Calu3 (cell line): Measurements from ENCODE around the gene LRRN4. TPM values are rescaled to one million over a fixed set of nuclear protein-coding genes. Genes with fewer than 3 reads are reported as not detected.
"Not testable (repeated sequence)": the region's sequence is repeated elsewhere in the genome, so short reads cannot be mapped to it uniquely, and the experiment has no call there.

Experiments used
- BruUV-seq: library from RNA; stranded (reverse); fragments of 400-500 nt; replicated peaks from 2 replicates; lab custom pipeline; 2021; lab: Mats Ljungman, UMichigan
- CTCF ChIA-PET: fragments of 300-600 bp; sonication (Branson Sonifier 250); formaldehyde crosslinking; loops from one replicate; lab custom pipeline; 2022; ENCODE audit warnings: antibody characterized with exemption; lab: Charles Lee
- DNase-seq: peaks from one replicate; pipeline ENCODE4 v3.0.0; 2022
- H3K27ac Mint-ChIP-seq: one replicate; pipeline ENCODE4 v1.8.0; 2022; ENCODE audit warnings: mixed read lengths; ENCODE audit not compliant: unreplicated experiment
- H3K27me3 Mint-ChIP-seq: one replicate; pipeline ENCODE4 v1.8.0; 2022; ENCODE audit warnings: mixed read lengths; ENCODE audit not compliant: unreplicated experiment
- H3K36me3 Mint-ChIP-seq: one replicate; pipeline ENCODE4 v1.8.0; 2022; ENCODE audit warnings: mild to moderate bottlenecking, moderate library complexity, mixed read lengths; ENCODE audit not compliant: insufficient read depth, unreplicated experiment
- H3K4me1 Mint-ChIP-seq: one replicate; pipeline ENCODE4 v1.8.0; 2022; ENCODE audit warnings: mild to moderate bottlenecking, low read depth, mixed read lengths; ENCODE audit not compliant: unreplicated experiment
- H3K4me3 Mint-ChIP-seq: one replicate; pipeline ENCODE4 v1.8.0; 2022; ENCODE audit warnings: mild to moderate bottlenecking, low read depth, moderate library complexity, mixed read lengths; ENCODE audit not compliant: unreplicated experiment
- H3K9me3 Mint-ChIP-seq: one replicate; pipeline ENCODE4 v1.8.0; 2022; ENCODE audit warnings: low read depth, mixed read lengths; ENCODE audit not compliant: unreplicated experiment
- intact Hi-C: fragments of 100-400 bp; cut with micrococcal nuclease; formaldehyde crosslinking; loops from one replicate; pipeline ENCODE4 v1.10.0; 2022; ENCODE audit not compliant: unreplicated experiment
- total RNA-seq: library from RNA; stranded (reverse); gene quantifications from 2 replicates; pipeline ENCODE4 v1.2.3, GENCODE V29; 2022
- TF ChIP-seq, protein P1 (sequence below): fragments of 200-600 bp; IDR thresholded peaks from one replicate; pipeline ENCODE4 v1.8.0; 2022; ENCODE audit warnings: antibody characterized with exemption; ENCODE audit not compliant: unreplicated experiment

LRRN4 gene
- total RNA-seq, 1 experiment from 2014 or later: 2.6 TPM

DNA sequence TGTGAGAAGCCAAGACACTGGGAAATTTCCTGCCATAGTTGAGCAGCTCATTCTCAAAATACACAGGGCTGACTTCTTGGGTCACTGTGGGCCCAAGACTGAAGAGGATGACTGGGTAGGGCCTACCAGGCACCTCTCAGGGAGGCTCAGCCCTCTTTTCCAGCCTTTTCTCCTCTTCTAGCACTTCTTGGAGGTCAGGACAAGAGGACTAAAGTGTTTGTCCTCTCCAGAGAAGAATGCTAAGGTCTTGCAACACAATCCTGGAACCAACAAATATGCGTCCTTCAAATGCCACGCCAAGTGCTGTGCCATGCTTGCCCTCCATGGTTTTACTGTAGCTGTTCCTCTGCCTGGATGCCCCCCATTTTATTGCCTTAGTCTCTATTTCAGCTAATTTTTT is 3.3 kb upstream of the LRRN4 start:
- no peaks in the 10 kb centered on the region for H3K9me3 Mint-ChIP-seq
- no peak overlapping the region for H3K4me3 Mint-ChIP-seq
- no TSS peak for BruUV-seq
- H3K27me3 Mint-ChIP-seq: no peaks in the 10 kb centered on the region
- H3K4me1 Mint-ChIP-seq: peaks cover 40% of the 10 kb centered on the region
- TF ChIP-seq, protein P1, sequence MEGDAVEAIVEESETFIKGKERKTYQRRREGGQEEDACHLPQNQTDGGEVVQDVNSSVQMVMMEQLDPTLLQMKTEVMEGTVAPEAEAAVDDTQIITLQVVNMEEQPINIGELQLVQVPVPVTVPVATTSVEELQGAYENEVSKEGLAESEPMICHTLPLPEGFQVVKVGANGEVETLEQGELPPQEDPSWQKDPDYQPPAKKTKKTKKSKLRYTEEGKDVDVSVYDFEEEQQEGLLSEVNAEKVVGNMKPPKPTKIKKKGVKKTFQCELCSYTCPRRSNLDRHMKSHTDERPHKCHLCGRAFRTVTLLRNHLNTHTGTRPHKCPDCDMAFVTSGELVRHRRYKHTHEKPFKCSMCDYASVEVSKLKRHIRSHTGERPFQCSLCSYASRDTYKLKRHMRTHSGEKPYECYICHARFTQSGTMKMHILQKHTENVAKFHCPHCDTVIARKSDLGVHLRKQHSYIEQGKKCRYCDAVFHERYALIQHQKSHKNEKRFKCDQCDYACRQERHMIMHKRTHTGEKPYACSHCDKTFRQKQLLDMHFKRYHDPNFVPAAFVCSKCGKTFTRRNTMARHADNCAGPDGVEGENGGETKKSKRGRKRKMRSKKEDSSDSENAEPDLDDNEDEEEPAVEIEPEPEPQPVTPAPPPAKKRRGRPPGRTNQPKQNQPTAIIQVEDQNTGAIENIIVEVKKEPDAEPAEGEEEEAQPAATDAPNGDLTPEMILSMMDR: no peak
- H3K27ac Mint-ChIP-seq: no peak overlapping the region
- peaks cover 9% of the 10 kb centered on the region for H3K36me3 Mint-ChIP-seq
- intact Hi-C loops: no loop called here
- CTCF ChIA-PET: interaction anchor here (0.6 kb wide), 1 partner anchor 34 kb away, joined by 3 read pairs; no protein-coding TSS in a partner anchor
- DNase-seq: no peak

DNA sequence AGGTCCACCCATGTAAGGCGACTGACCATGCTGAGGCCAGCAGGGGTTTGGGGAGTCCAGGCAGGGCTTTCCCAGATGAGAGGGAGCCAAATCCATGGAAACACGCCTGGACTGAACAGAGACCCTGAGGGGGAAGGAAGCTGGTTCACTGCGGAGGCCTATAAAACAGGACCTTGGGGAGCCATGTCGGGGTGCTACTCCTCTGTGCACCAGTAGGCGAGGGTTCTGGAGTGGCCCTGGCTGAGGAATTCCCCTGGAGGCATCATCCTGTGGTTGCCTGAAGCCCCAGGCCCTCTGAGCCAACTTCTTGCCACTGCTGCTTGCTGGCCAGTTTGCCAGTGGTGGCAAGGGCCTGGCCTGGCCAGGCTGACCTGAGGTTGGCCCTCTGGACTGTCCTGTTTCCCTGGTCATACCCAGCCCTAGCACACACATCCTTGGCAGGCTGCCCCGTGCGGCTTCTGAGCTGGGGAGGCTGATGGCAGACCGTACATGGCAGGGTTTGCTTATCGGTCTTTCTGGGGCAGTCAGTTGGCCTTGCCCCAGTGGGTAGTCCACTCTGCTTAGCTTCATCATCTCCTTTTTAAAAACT is 2.2 kb upstream of the LRRN4 start:
- no TSS peak for BruUV-seq
- Mint-ChIP-seq H3K9me3 (no peaks in the 10 kb centered on the region), H3K27ac (no peak overlapping the region), H3K36me3 (peaks cover 17% of the 10 kb centered on the region), H3K4me1 (peaks cover 43% of the 10 kb centered on the region), H3K27me3 (no peaks in the 10 kb centered on the region), H3K4me3 (no peak overlapping the region)
- TF ChIP-seq, protein P1: no peak
- CTCF ChIA-PET: no interaction called here
- intact Hi-C loops: no loop called here
- DNase-seq: no peak

DNA sequence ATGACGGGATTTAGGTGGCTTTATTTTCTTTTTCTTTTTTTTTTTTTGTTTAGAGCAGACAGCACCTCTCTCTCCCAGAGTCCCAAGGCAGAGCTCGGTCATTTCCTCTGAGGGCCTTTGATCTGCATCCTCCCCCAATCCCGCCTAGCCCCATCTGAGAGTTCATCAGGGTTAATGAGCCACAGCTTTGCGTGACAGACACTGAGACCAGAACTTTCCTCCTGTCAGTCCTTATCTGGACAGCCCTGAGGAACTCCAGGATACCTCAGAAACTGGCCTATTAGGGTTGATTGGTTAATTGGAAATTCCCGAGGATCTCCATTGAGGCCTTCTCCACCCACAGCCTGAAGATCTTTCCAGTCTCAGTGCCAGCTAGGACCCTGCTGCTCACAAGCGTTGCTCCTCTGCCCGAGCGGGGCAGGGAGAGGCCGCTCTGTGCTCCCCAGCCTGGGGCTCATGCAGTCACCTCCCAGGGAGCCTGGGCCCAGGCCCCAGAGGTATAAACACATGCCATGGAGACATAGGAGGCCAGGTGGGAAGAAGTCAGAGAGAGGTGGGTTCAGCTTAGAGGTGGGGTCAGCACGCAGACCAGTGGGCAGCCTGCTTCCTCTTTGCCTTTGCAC is 1.4 kb upstream of the LRRN4 start:
- Mint-ChIP-seq H3K9me3 (no peaks in the 10 kb centered on the region), H3K27ac (no peak overlapping the region), H3K36me3 (peaks cover 17% of the 10 kb centered on the region), H3K27me3 (no peaks in the 10 kb centered on the region), H3K4me1 (peaks cover 52% of the 10 kb centered on the region), H3K4me3 (no peak overlapping the region)
- no TSS peak for BruUV-seq
- intact Hi-C loops: no loop called here
- CTCF ChIA-PET: no interaction called here
- no peak for DNase-seq
- TF ChIP-seq, protein P1: no peak

DNA sequence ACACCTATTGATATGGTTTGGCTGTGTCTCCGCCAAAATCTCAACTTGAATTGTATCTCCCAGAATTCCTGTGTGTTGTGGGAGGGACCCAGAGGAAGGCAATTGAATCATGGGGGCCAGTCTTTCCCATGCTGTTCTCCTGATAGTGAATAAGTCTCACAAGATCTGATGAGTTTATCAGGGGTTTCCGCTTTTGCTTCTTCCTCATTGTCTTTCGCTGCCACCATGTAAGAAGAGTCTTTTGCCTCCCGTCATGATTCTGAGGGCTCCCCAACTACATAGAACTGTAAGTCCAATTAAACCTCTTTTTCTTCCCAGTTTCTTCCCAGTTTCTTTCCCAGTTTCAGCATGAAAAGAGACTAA is 810 bp upstream of the LRRN4 start:
- intact Hi-C loops, CTCF ChIA-PET, H3K27me3 Mint-ChIP-seq, H3K9me3 Mint-ChIP-seq, H3K27ac Mint-ChIP-seq, BruUV-seq, H3K4me3 Mint-ChIP-seq, DNase-seq: not testable (repeated sequence)
- H3K4me1 Mint-ChIP-seq: peaks cover 57% of the 10 kb centered on the region
- peaks cover 17% of the 10 kb centered on the region for H3K36me3 Mint-ChIP-seq
